Thyroid gland (tissue), 4 donors: ENCODE measurements around the gene DNAH1.

Source experiments
- POLR2A ChIP-seq, 2 donors: fragments of 450-650 bp; IDR thresholded peaks; one replicate each; pipeline ENCODE4 v1.6.1; 2017; ENCODE audit warnings: antibody characterized with exemption in 2 of 2, mild to moderate bottlenecking in 2 of 2, moderate library complexity in 1 of 2
- TF ChIP-seq, protein P1 (sequence below), 6 experiments: fragments of 200-600 bp in 3 of 6; fragments of 450-650 bp in 3 of 6; sonication (generic) in 3 of 6; IDR thresholded peaks; one replicate each; pipeline ENCODE4 v1.5.1; 2016 to 2019; ENCODE audit warnings: antibody characterized with exemption in 6 of 6, mild to moderate bottlenecking in 2 of 6, inconsistent platforms in 1 of 6, moderate library complexity in 1 of 6

DNA sequence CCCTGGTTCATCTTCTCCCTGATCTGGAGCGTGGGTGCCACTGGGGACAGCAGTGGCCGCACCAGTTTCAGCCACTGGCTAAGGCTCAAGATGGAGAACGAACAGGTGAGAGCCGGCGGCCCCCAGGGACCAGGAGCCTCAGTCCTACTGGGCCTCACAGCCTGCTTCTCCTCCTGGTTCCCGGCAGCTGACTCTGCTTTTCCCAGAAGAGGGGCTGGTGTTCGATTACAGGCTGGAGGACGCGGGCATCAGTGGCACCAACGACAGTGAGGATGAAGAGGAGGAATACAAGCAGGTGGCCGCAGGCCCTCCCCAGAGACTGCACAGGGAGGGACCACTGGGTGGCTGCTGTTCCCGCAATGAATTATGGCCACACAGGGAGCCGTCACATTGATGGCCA lies 54.4 kb downstream of the DNAH1 start:
- TF ChIP-seq, protein P1, sequence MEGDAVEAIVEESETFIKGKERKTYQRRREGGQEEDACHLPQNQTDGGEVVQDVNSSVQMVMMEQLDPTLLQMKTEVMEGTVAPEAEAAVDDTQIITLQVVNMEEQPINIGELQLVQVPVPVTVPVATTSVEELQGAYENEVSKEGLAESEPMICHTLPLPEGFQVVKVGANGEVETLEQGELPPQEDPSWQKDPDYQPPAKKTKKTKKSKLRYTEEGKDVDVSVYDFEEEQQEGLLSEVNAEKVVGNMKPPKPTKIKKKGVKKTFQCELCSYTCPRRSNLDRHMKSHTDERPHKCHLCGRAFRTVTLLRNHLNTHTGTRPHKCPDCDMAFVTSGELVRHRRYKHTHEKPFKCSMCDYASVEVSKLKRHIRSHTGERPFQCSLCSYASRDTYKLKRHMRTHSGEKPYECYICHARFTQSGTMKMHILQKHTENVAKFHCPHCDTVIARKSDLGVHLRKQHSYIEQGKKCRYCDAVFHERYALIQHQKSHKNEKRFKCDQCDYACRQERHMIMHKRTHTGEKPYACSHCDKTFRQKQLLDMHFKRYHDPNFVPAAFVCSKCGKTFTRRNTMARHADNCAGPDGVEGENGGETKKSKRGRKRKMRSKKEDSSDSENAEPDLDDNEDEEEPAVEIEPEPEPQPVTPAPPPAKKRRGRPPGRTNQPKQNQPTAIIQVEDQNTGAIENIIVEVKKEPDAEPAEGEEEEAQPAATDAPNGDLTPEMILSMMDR (IDR thresholded peaks at IDR 0.05), result no peak
- no peak for TF ChIP-seq POLR2A (IDR thresholded peaks at IDR 0.05)
